K562 (cell line): ENCODE measurements around the gene CORO2A.

Experiments
- BDP1 ChIP-seq: IDR thresholded peaks from 3 replicates; pipeline ENCODE4 v1.6.1; 2011; ENCODE audit not compliant: insufficient read length, insufficient read depth
- CTCF ChIP-seq, 3 experiments: IDR thresholded peaks in 2 of 3; conservative IDR thresholded peaks in 1 of 3; 2 replicates each; pipeline ENCODE4 v1.5.1; 2011 to 2012; ENCODE audit warnings: low read length in 3 of 3, mild to moderate bottlenecking in 3 of 3, control low read depth in 2 of 3, improper control_type of control experiment in 1 of 3, inconsistent platforms in 1 of 3, low read depth in 1 of 3, mixed read lengths in 1 of 3, moderate library complexity in 1 of 3; ENCODE audit not compliant: insufficient read depth in 2 of 3
- FOSL1 ChIP-seq: fragments of 200-800 bp; sonication (Bioruptor generic); conservative IDR thresholded peaks from 2 replicates; pipeline ENCODE4 v1.6.1; 2016; ENCODE audit warnings: missing genetic modification characterization, missing compliant biosample characterization
- FOXA1 ChIP-seq: fragments of 450-650 bp; IDR thresholded peaks from 2 replicates; pipeline ENCODE4 v1.6.1; 2016; ENCODE audit warnings: mild to moderate bottlenecking, borderline replicate concordance
- FOXP4 ChIP-seq: sonication (generic); formaldehyde crosslinking; IDR thresholded peaks from 2 replicates; pipeline ENCODE4 v1.8.0; 2022; ENCODE audit warnings: mild to moderate bottlenecking, missing genetic modification reagents, borderline replicate concordance
- RBBP5 ChIP-seq: fragments of 200-600 bp; sonication (generic); IDR thresholded peaks from 2 replicates; pipeline ENCODE4 v1.6.1; 2012; ENCODE audit warnings: borderline replicate concordance, mild to moderate bottlenecking, low read length, control low read depth, inconsistent platforms; ENCODE audit not compliant: insufficient read depth, poor library complexity, severe bottlenecking
- ZBTB17 ChIP-seq: fragments of 450-650 bp; formaldehyde crosslinking; IDR thresholded peaks from 2 replicates; pipeline ENCODE4 v1.4.0; 2020; ENCODE audit warnings: mild to moderate bottlenecking
- ZBTB5 ChIP-seq: fragments of 450-650 bp; IDR thresholded peaks from 2 replicates; pipeline ENCODE4 v1.6.1; 2017; ENCODE audit warnings: antibody characterized with exemption
- ZNF263 ChIP-seq: sonication (generic); formaldehyde crosslinking; IDR thresholded peaks from 2 replicates; pipeline ENCODE4 v1.8.0; 2022; ENCODE audit warnings: mild to moderate bottlenecking, missing genetic modification reagents, borderline replicate concordance

DNA sequence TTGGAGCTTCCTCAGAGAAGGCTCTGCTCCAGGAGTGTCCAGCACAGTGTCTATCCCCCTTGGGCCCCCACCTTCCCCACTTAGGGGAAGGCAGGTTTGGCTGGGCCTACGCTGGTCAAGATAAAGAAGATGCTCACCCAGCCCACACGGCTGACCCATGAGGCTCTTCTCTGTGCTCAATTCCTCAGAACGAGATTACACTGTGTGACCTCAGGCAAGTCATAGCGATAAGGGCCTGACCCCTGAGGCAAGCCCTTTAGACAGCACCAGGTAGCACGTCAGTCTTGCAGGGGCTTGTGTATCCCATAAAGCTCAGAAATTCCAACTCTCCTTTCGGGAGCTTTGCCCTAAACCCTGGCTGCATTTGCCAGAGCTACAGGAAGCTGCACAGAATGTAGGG is 32.6 kb downstream of the CORO2A start:
- TF ChIP-seq FOXP4 (CRISPR knock-in tag) (no peak), ZBTB5 (no peak), RBBP5 (no peak), ZNF263 (no peak), CTCF (IDR thresholded peaks at IDR 0.05 in 2 of 3, conservative IDR thresholded peaks at IDR 0.05 in 1 of 3; ENCODE audit: insufficient read depth in 2 of 3, low read depth in 1 of 3, low read length in 3 of 3) (no peak), FOSL1 (tag) (no peak; the same call in 1 of the 2 replicates), BDP1 (no peak), FOXA1 (no peak), ZBTB17 (no peak)
